HG02642 (cell line): Measurements from ENCODE around the gene RAB11B.
"Not testable (repeated sequence)": the region's sequence is repeated elsewhere in the genome, so short reads cannot be mapped to it uniquely, and the experiment has no call there.

ENCODE experiments used
- ATAC-seq: cut with Tn5 transposase; IDR thresholded peaks from one replicate; pipeline ENCODE4 v1.9.1; 2021; ENCODE audit warnings: mild to moderate bottlenecking; ENCODE audit not compliant: unreplicated experiment, poor library complexity

RAB11B gene

DNA sequence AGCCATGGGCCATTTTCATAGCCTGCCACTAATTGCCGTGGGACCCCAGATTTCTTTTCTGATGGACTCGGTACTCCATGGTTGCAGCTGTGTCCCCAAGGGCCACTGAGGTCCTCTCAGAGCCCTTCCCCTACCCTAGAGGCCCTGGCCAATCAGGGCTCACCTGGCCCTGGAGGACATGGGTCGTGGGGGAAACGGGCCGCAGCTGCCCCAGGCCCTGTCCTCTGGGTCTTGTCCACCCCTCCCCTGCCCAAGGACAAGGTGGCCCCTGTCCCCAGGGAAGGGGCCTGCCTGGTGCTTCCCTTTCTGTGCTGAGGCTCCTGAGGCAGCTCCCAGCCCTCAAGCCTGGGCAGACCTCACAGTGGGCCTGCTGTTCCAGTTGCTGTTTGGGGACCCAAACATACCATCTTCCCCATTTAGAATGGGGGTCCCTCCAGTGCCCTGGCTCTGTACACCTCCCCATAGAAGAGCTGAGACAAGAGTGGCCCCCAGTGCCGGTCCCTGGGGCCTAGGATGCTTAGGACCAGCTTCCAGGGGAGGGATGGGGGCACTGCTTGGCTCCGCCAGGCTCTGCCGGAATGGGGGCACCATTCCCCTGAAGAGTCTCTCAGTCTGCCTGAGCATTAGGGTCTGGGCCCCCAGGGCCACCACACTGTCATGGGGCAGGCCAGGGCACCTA is 3.2 kb downstream of the RAB11B start:
- ATAC-seq, result no peak

DNA sequence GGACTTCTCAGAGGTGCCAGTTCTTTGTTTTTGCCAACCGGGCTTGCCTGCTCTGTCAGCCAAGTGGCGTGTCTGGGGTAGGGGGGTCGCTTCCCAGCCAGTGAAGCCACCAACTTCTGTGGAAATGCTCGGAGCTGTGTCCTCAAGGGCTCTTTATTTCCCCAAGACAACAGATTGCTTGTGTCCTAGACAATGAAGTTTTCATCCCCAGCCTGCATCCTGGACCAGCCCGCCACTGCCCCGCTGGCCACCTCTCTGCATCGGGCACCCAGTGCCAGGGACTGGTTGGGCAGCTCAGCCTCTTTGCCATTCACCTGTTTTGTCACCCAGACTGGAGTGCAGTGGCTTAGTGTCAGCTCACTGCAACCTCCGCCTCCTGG is 3.7 kb downstream of the RAB11B start:
- ATAC-seq, result no peak

DNA sequence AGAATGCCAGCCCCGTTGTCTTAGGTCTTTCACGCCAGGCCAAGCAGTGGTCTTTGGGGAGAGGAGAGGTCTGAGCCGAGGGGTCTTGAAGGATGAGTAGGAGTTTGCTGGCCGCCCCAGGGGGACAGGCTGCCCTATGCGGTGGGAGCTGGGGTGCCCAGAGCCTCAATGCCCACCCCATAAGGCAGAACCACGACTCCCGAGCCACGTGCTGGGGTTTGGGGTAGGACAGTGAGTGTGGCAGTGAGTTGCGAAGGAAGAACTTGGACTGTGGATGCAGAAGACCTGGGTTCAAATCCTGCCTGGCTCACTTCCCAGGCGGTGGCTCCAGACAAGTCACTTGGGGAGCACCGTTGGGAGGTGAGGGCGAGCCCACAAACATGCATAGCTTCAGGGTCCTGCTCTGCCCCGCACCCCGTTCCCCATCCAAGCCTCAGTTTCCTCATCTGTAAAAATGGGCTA is 5.5 kb downstream of the RAB11B start:
- no peak for ATAC-seq

DNA sequence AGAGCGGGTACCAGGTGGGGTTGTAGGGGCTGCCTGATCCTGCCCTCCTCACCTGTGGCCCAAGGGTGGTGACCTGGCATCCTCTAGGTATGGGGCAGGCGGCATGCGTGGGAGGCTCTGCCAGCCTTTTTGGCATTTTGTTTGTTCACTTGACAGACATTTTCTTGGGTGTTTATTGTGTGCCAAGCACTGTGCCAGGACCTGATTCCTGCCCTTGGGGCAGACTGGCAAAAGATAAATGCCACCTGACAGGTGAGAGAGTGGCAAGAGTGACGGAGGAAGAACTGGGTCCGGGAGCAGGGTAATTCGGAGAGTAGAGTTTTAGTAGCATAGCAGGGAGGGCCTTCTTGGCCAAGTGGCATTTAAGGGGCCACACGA is 6.0 kb downstream of the RAB11B start:
- no peak for ATAC-seq

DNA sequence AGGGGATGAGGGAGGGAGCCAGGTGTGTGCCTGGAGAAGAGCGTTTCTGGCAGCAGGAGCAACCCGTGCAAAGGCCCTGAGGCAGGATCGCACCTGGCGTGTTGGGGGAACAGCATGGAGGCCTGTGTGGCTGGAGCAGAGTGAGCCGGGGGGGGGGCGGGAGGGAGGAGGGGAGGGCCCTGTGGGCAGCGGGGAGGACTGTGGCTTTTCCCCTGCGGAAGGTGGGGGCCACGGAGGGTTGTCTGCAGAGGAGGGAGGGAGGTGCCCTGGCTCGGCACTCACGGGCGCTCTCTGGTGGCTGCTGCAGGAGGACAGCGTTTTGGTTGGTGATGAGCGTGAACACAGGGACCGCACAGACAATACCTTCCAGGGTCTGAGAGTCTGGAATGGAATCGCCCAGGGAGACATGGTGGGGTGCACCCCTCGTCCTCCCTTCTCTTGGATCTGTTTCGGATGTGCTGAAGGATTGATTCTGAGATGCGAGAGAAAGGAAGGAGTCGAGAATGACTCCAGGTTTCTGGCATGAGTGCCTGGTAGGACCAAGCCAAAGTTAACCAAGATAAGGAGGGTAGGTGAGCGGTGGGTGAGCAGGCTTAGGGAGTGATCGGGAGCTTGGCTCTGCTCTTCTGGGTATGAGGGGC is 6.5 kb downstream of the RAB11B start:
- no peak for ATAC-seq

DNA sequence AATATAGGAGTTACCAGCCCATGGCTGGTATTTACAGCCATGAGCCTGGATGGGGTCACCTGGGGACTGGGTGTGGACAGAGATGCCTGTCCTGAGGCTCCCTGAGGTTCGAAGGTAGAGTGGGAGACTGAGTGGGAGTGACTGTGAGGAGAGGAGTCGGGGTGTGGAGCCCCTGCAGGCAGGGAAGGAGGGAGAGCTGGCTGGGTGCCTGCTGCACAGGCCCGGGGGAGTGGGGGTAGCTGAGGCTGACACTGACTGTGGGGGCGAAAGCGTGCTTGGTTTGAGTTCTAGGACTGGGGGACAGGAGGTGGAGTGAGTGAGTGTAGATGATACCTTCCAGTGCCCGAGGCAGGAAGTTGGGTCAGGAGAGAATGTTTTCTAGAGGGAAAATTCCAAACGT is 7.1 kb downstream of the RAB11B start:
- no peak for ATAC-seq

DNA sequence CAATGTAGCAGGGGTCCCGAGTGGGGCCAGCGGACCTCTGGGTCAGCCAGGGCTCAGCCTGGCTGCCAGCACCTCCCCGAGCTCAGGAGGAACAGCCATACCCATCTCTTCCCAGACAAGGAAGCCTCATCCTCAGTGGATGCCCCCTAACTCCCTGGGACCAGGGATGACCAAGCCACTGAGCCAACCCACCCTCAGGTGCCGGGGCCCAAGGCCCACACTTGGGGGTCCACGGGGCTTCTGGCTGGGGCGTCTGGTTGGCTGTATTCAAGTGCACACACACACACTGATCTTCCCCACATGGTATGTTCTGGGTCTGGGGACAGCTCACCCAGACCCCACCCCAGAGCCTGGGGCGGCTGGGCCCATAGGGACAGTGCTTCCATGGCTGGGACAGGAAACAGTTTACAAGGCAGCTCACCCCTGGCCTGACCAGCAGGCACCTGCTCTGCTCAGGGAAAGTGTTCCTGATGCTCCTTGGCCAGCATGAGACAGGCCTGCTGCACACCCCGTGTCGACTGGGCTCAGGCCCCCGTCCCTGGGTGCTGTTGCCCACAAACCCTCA is 7.7 kb downstream of the RAB11B start:
- ATAC-seq, result no peak

DNA sequence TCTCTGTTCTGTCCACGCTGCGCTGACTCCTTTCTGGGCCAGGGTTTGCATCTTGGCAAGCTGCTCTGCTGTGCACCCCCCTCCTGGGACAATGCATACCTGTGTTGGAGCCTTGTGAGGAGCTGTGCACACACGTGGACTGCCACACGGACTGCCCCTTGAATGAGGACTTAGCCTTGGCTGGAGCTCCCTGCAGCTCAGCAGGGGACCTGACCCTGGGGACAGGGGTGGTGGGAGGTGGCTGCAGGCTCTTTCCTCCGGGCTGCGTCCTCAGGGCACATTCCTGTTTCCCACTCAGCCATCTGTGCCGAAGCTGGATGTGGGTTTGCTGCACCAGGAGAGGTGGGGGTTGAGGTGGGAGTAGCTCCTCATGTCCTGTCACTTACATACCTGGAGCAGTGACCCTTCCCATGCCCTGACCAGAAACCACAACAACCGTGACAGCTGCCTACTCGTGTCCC is 8.2 kb downstream of the RAB11B start:
- no peak for ATAC-seq

DNA sequence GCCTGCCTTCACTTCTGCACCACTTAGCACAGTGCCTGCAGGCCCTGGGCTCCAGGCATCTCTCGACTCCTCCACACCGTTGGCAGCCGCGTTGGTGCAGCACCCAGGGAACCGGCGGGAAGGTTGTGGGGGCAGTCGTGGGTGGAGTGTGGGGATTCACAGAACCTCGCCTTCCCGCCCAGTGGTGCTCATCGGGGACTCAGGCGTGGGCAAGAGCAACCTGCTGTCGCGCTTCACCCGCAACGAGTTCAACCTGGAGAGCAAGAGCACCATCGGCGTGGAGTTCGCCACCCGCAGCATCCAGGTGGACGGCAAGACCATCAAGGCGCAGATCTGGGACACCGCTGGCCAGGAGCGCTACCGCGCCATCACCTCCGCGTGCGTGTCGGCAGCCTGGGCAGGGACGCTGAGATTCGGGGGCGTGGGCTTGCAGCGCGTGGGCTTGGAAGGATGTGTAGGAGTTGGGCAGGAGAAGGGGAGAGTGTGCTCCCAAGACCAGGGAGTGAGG is 9.6 kb downstream of the RAB11B start:
- ATAC-seq, result no peak

DNA sequence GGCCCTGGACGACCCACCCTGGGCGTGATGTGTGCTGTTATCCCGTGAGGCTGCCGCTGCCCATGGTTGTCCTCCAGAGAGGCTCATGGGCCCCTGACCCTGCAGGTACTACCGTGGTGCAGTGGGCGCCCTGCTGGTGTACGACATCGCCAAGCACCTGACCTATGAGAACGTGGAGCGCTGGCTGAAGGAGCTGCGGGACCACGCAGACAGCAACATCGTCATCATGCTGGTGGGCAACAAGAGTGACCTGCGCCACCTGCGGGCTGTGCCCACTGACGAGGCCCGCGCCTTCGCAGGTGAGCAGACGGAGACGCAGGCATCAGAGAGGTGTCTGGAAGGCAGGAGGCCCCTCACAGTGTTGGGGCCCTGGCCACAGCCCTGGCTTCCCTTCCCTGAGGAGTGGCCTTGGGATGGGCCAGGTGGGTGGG is 11.8 kb downstream of the RAB11B start:
- ATAC-seq, result no peak

DNA sequence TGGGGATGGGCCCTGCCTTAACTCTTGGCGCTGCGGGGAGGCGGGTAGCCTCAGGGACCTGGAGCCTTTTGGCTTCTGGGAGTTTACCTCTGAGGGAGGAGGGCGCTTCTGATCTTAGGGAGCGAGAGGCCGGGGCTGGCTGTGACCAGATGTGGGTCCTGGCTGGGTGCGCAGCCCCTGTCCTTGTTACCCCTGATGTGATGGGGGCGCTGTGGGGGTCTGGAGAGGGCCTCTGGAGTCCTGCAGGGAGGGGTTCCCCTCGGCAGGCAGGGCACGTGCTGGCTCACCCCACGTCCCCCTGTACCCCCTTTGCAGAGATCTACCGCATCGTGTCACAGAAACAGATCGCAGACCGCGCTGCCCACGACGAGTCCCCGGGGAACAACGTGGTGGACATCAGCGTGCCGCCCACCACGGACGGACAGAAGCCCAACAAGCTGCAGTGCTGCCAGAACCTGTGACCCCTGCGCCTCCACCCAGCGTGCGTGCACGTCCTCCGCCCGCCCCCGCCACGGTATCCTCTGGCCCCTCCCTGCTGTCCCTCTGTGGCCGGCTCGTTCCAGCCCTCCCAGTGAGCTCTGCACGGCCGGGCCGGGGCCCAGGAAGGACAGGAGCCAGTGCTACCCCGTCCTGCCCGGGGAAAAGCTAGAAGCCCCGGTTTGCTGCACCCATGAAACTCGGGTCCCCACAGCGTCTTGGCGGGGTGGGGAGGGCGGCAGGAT is 13.1 kb downstream of the RAB11B start:
- ATAC-seq, result no peak

DNA sequence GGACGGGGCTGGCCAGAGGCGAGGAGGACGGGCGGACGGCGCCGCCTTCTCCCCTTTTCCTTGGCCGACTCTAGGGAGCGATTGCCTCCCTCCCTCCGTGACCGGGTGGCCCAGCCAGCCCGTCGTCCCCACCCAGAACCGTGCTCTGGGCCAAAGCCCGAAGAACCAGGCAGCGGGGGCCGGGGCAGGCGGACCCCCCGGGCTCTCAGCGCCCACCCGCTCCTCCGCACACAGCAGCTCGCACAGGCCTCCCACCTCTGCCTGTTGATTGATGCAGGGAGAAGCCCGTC is 13.6 kb downstream of the RAB11B start:
- no peak for ATAC-seq

DNA sequence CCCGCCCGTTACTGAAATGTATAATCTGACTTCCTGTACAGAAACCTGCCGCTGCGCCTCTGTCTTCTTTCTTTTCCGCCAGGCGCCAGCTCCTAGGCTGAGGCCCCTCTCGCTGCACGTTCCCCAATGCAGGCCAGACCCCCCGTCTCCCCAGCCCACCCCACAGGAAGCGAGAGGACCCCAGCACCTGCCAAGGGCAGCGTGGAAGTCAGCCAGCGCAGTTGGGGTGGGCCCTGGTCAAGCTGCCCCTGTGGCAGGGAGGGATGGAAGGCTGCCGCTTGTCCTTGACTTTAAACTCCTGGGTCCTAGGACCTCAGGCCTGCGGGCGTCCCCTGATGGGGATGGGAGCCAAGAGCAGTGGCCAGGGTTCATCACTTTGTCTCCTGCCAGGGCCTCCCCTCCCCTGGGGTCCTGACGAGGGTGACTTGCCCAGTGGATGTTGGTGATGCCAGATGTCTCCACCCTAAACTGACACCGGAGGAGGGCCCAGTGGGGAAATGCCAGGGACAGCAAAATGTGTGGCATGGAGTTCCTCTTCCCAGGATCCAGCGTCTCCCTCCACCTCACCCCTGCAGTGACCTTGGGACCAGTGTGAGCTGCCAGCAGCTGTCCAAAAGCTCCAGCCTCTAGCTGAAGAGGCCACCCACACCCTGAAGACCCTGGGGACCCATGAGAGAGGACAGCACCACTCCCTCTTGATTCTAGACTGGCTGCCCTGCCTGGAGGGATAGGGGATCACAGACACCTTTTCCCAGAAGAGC is 14.4 kb downstream of the RAB11B start:
- no peak for ATAC-seq

DNA sequence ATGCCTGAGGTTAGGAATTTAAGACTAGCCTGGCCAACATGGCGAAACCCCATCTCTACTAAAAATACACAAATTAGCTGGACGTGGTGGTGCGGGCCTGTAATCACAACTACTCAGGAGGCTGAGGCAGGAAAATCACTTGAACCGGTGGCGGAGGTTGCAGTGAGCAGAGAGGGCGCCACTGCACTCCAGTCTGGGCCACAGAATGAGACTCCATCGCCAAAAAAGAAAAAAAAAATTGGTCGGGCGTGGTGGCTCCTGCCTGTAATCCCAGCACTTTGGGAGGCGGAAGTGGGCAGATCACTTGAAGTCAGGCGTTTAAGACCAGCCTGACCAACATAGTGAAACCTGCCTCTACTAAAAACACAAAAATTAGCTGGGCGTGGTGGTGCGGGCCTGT is 20.6 kb downstream of the RAB11B start:
- ATAC-seq, result not testable (repeated sequence)

DNA sequence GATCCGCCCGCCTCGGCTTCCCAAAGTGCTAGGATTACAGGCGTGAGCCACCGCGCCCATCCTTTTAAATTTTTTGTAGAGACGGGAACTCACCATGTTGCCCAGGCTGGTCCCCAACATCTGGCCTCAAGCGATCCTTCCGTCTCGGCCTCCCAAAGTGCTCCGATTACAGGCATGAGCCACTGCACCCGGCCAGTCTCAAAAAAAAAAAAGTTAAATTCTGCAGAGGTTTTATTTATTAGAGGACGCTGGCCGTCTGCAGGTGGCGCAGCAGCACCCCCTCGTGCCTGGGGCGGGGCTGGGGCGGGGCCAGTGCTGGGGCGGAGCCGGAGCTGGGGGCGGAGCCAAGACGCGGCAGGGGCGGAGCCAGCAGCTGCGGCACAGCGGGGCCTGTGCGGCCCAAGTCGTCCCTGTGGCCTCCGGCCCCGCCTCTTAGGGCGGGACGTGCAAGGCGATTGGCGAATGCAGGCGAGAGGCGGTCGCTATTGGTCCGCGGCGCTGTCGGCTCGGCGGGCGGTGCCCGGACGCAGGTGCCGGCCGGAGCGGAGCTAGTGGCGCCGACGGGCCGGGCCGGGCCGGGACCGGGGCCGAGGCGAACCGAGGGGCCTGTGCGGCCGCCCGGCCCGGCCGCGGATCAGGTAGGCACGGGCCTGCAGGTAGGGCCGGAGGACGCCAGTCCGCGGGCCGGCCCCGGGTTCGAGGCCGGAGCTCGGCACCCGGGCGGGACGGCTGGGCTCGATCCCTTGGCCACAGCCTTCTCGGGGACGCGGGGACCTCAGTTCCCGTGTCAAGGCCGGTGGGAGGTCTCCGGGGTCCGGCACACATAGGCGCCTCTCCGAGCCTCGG is 22.8 kb downstream of the RAB11B start, which contains the start of gene MARCHF2:
Gene MARCHF2, plus strand, starts transcription at position 523 of the 846 bp plus-strand sequence. CDS start 8,536 bp downstream, outside the sequence.
- peak; percentile 100 for ATAC-seq

DNA sequence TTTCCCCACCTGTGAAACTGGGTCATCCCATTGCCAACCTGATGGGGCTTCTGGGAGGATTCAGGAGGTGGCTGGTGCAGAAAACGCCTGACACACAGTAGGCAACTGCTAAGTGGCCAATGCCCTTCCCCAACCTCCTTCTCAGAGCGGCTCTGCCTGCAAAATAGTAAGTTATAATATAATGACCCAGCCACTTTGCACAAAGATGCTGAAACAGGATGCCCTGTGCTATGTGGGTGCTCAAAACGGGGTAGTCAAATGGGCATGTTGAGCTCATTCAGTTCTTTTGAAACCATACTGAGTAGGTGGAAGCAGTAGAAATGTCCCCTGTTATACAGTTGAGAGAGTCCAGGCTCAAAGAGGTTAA is 23.5 kb downstream of the RAB11B start:
- no peak for ATAC-seq

DNA sequence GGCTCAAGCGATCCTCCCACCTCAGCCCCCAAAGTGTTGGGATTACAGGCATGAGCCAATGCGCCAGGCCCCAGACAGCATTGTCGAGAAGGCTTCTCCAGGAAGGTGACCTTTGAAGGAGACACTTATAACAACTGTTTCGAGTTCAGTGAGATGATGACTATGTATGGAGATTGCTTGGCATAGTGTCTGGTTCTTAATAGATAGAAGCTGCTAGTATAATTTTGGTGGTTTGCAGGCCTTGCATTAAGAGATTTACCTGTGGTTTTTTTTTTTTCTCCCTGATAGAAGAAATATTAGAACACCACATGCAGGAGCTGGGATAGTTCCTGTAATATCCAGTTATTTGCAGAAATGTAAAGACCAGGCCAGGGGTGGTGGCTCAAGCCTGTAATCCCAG is 26.6 kb downstream of the RAB11B start:
- no peak for ATAC-seq

DNA sequence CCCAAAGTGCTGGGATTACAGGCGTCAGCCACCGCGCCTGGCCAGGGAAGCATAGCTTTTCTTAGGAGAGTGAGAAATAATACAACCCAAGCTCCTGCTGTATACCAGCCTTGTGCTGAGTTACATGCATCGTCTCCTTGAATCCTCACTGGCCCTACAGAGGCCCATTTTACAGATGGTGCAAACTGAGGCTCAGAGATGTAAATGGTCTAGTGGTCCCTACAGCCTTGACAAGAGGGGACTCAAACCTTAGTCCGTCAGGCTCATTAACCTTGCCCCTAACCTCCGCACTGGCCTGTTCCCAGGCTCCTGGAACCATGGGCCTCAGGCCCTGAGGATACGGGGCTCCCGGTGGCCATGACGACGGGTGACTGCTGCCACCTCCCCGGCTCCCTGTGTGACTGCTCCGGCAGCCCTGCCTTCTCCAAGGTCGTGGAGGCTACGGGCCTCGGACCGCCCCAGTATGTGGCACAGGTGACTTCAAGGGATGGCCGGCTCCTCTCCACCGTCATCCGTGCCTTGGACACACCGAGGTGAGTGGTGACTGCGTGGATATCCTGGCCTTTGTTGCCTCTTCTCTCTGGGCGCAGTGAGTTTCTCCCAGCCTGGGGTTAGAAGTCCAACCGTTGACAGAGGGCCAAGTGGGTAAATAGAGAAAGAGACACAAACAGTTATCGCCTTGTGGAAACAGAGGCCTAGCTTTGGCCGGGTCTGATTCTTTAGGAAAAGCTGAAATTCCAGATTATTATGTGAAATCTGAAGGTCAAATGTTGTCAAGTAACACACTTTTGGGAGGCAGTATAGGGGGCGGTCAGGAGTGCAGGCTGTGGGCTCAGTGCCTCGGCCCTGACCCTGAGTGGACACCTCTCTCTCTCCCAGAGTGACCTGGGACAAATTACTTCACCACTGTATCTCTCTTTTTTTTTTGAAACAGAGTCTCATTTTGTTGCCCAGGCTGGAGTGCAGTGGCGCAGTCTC is 31.6 kb downstream of the RAB11B start:
- ATAC-seq, result no peak
